Measurements from ENCODE around the gene RAMP1. TPM values are rescaled to one million over a fixed set of nuclear protein-coding genes. Genes with fewer than 3 reads are reported as not detected.
"Not testable (repeated sequence)": the region's sequence is repeated elsewhere in the genome, so short reads cannot be mapped to it uniquely, and the experiment has no call there.

The RAMP1 gene
- total RNA-seq = 2.1 TPM

DNA sequence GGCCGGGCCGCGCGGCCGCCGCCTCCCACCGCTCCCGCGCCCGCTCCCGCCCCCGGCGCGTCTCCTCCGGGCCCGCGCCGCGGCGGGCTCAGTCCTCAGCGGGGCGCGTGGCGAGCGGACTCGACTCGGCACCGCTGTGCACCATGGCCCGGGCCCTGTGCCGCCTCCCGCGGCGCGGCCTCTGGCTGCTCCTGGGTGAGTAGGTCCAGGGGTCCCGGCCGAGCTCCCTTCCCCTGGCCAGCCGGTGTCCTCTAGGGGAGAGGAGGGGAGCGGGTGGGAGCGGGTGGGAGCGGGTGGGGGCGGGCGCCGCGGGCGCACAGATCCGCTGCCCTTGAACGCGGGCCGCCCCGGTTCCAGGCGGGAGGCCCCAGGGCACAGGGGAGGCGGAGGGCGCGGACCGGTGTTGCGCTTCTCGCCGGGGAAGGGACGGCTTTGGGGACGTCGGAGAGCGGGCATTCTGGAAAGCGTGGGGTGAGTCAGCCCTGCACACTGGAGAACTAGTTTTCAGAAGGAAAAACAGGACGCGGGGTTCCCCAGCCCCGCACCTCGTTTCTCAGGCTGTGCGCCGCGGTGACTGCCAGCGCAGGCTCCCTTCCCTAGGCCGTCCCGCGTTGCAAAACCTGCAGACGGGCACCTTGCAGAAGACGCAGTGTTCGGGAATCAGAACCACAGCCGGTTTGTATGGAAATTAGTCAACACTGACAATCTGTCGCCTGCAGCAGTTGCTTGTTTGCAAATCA lies at the start of gene RAMP1:
TSS of gene RAMP1 (plus strand) at position 91 of the 740 bp plus-strand sequence. CDS start at position 144, 53 bp downstream.
- H3K4me1 ChIP-seq (ENCODE audit: insufficient read depth, low read length) = peaks cover 6% of the 10 kb centered on the region
- H3K9me3 ChIP-seq (ENCODE audit: low read depth, low read length) = no peaks in the 10 kb centered on the region
- no peak within 1 kb of the TSS for H3K4me3 ChIP-seq (ENCODE audit: low read length)
- peaks cover 26% of the 10 kb centered on the region for H3K27me3 ChIP-seq (ENCODE audit: insufficient read depth, low read length)

DNA sequence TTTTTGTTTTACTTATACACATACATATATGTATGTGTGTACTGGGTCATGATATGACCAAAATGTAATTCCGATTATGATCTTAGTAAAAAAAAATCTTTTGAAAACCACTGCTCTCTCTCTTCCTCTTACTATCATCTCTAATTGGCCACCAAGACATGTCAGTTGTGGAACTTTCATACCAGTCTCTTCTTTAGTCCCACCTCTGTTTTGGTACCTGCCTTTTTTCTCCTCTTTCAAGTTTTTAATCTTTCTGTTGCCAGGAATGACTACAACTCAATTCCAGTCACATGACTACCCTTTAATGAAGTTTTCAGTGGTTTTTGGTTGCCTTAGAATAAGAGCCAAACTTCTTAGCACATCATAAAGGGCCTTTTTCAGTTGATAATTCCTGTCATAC lies 43.8 kb upstream of the RAMP1 start:
- no peaks in the 10 kb centered on the region for H3K27me3 ChIP-seq (ENCODE audit: insufficient read depth, low read length)
- no peaks in the 10 kb centered on the region for H3K4me1 ChIP-seq (ENCODE audit: insufficient read depth, low read length)
- H3K9me3 ChIP-seq (ENCODE audit: low read depth, low read length) = no peaks in the 10 kb centered on the region
- no peak overlapping the region for H3K4me3 ChIP-seq (ENCODE audit: low read length)

DNA sequence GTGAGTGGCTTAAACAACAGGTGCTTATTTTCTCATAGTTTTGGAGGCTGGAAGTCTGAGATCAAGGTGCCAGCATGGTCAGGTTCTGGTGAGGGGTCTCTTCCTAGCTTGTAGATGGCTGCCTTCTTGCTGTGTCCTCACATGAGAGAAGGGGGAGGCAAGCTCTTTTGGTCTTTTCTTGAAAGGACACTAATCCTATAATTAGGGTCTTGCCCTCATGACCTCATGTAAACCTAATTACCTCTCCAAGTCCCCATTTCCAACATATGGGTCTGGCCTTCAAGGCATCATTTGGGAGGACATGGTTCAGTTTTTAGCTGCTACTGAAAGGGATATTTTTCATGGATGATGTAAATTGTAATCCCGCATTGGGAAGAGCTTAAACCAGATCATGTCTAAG lies 42.9 kb upstream of the RAMP1 start:
- no peaks in the 10 kb centered on the region for H3K27me3 ChIP-seq (ENCODE audit: insufficient read depth, low read length)
- no peaks in the 10 kb centered on the region for H3K9me3 ChIP-seq (ENCODE audit: low read depth, low read length)
- H3K4me3 ChIP-seq (ENCODE audit: low read length) = no peak overlapping the region
- H3K4me1 ChIP-seq (ENCODE audit: insufficient read depth, low read length) = no peaks in the 10 kb centered on the region

- no peak overlapping the region for H3K4me3 ChIP-seq (ENCODE audit: low read length)
- H3K27me3 ChIP-seq (ENCODE audit: insufficient read depth, low read length) = no peaks in the 10 kb centered on the region
- H3K9me3 ChIP-seq (ENCODE audit: low read depth, low read length) = no peaks in the 10 kb centered on the region
- no peaks in the 10 kb centered on the region for H3K4me1 ChIP-seq (ENCODE audit: insufficient read depth, low read length)
These were observed 41.4 kb upstream of the RAMP1 start for GRCh38 chr2:237818066-237818473.

DNA sequence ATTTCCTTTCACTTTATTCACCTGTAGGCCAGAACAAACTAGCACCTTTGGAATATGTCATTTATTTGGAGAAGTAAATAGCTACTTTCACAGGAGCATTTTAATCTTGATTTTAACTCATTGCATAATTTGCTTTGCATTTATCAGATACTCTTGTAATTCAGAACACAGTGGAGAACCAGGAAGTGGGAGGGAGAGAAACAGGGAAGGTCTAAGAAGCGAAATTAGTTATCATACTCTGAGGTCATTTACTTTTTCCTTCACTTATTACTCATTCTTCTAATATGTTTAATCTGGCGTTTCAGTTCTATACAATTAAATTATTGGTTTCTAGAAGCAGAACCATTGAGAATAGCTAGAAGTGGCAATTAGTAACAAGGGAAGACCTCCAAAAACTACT lies 40.2 kb upstream of the RAMP1 start:
- Histone ChIP-seq H3K27me3 (ENCODE audit: insufficient read depth, low read length) (no peaks in the 10 kb centered on the region), H3K4me1 (ENCODE audit: insufficient read depth, low read length) (no peaks in the 10 kb centered on the region), H3K9me3 (ENCODE audit: low read depth, low read length) (no peaks in the 10 kb centered on the region), H3K4me3 (ENCODE audit: low read length) (no peak overlapping the region)

- Histone ChIP-seq H3K4me1 (ENCODE audit: insufficient read depth, low read length) (no peaks in the 10 kb centered on the region), H3K27me3 (ENCODE audit: insufficient read depth, low read length) (no peaks in the 10 kb centered on the region), H3K9me3 (ENCODE audit: low read depth, low read length) (no peaks in the 10 kb centered on the region), H3K4me3 (ENCODE audit: low read length) (no peak overlapping the region)
These were observed 39.0 kb upstream of the RAMP1 start for GRCh38 chr2:237820421-237820820.

DNA sequence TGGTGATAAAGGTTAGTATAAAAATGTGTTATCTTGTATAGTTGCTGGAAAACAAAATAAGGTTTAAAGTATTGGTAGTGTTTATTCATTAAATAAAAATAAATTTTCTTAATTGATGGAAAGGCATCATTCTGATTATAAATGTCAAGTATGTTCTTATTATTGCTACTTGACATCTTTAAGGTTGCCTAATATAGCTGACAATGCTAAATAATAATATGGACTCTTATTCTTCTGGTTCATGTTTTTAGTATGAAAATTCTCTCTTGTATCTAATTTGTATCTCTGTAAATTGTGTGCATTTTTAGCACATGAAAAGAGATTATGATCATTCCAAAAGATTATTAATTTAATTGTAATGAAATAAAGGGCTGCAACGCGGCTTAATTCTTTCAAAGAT lies 35.9 kb upstream of the RAMP1 start:
- Histone ChIP-seq H3K9me3 (ENCODE audit: low read depth, low read length) (no peaks in the 10 kb centered on the region), H3K27me3 (ENCODE audit: insufficient read depth, low read length) (no peaks in the 10 kb centered on the region), H3K4me1 (ENCODE audit: insufficient read depth, low read length) (no peaks in the 10 kb centered on the region), H3K4me3 (ENCODE audit: low read length) (no peak overlapping the region)

DNA sequence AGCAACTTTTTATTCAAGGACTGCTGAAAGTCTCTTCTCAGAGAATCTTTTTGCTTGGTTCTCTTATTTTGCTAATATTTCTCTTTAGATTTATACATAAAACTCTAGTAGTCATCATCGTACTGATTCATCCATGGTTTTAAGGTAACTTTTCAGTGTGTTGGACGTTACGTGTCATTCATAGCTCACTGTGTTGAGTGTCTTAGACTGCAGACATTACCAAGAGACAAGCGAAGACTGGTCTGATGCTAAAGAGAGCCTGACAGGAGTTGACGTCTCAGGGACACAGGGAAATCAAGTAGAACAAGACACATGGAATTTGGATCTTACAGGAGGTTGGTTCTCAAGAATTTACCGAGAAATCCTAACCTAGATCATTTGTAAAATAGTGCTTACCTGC lies 35.3 kb upstream of the RAMP1 start:
- no peaks in the 10 kb centered on the region for H3K4me1 ChIP-seq (ENCODE audit: insufficient read depth, low read length)
- H3K9me3 ChIP-seq (ENCODE audit: low read depth, low read length) = no peaks in the 10 kb centered on the region
- H3K4me3 ChIP-seq (ENCODE audit: low read length) = no peak overlapping the region
- no peaks in the 10 kb centered on the region for H3K27me3 ChIP-seq (ENCODE audit: insufficient read depth, low read length)

DNA sequence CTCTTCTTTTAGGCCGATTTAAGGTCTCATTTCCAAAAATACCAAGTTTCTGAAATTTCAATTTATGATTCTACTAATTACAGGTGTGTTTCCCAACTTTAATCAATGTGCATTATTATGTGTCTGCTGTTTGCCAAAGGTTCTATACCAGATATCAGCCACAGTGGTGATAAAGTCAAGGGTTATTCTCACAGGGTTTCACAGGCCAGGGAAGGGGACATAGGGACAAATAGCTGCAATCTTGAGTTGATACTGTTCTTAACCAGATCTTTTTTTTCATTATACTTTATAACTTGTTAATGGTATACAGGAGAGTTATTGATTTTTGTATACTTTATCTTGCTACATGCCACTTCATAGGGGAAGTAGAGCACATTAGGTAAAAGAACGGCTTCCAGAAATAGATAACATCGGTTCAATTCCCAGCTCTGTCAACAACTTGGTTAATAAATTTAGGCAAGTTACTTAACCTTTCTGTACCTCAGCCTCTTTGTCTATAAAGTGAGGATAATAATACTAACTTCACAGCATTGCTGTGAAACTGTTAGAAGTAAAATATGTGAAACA lies 31.9 kb upstream of the RAMP1 start:
- Histone ChIP-seq H3K27me3 (ENCODE audit: insufficient read depth, low read length) (no peaks in the 10 kb centered on the region), H3K4me1 (ENCODE audit: insufficient read depth, low read length) (no peaks in the 10 kb centered on the region)

GRCh38 chr2:237830522-237830921 lies 28.9 kb upstream of the RAMP1 start:
- Histone ChIP-seq H3K9me3 (ENCODE audit: low read depth, low read length) (no peaks in the 10 kb centered on the region), H3K4me3 (ENCODE audit: low read length) (no peak overlapping the region), H3K4me1 (ENCODE audit: insufficient read depth, low read length) (no peaks in the 10 kb centered on the region), H3K27me3 (ENCODE audit: insufficient read depth, low read length) (no peaks in the 10 kb centered on the region)

More for the DNA sequence above, 31.9 kb upstream of the RAMP1 start:
- Histone ChIP-seq H3K9me3 (ENCODE audit: low read depth, low read length) (no peaks in the 10 kb centered on the region), H3K4me3 (ENCODE audit: low read length) (no peak overlapping the region)

DNA sequence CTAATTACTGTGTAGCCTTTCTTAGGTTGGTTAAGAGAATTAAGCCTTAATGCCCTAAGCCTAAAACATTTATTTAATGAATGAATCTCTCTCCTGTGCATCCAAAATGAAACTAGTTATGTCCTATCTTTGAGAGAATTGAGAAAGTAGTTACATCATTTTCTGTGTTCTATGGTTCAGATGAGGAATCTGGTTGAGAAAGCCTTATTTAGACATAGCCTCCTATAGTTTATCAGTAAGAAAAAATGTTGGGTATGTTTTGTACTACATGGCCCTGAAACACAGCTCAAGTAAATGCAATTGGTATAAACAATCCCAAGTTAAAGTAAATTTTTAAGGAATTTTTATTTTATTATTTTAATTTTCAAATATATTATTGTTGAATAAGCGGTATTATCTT lies 25.9 kb upstream of the RAMP1 start:
- H3K4me3 ChIP-seq (ENCODE audit: low read length) = no peak overlapping the region
- no peaks in the 10 kb centered on the region for H3K27me3 ChIP-seq (ENCODE audit: insufficient read depth, low read length)
- H3K9me3 ChIP-seq (ENCODE audit: low read depth, low read length) = no peaks in the 10 kb centered on the region
- no peaks in the 10 kb centered on the region for H3K4me1 ChIP-seq (ENCODE audit: insufficient read depth, low read length)

DNA sequence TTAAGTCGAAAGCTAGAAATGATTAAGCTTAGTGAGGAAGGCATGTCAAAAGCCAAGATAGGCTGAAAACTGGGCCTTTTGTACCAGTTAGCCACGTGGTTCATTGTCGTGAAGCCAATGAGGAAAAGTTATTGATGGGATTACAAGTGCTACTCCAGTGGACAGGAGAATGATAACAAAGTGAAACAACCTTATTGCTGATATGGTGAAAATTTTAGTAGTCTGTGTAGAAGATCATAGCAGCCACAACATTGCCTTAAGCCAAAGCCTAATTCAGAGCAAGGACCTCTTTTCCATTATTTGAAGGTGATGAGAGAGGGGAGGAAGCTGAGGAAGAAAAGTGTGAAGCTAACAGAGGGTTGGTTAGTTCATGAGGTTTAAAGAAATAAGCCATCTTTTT lies 24.1 kb upstream of the RAMP1 start:
- no peaks in the 10 kb centered on the region for H3K27me3 ChIP-seq (ENCODE audit: insufficient read depth, low read length)
- no peaks in the 10 kb centered on the region for H3K4me1 ChIP-seq (ENCODE audit: insufficient read depth, low read length)
- no peaks in the 10 kb centered on the region for H3K9me3 ChIP-seq (ENCODE audit: low read depth, low read length)
- no peak overlapping the region for H3K4me3 ChIP-seq (ENCODE audit: low read length)

DNA sequence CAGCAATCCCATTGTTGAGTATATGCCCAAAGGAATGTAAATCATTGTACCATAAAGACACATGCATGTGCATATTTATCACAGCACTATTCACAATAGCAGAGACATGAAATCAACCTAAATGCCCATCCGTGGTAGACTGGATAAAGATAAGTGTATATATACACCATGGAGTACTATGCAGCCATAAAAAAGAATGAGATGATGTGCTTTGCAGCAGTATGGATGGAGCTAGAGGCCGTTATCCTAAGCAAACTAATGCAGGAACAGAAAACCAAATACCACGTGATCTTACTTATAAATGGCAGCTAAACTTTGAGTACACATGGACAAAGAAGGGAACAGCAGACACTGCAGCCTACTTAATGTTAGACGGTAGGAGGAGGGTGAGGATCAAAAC lies 18.4 kb upstream of the RAMP1 start:
- H3K27me3 ChIP-seq (ENCODE audit: insufficient read depth, low read length) = no peaks in the 10 kb centered on the region
- no peak overlapping the region for H3K4me3 ChIP-seq (ENCODE audit: low read length)
- no peaks in the 10 kb centered on the region for H3K9me3 ChIP-seq (ENCODE audit: low read depth, low read length)
- H3K4me1 ChIP-seq (ENCODE audit: insufficient read depth, low read length) = no peaks in the 10 kb centered on the region

- not testable (repeated sequence) for H3K4me3 ChIP-seq (ENCODE audit: low read length); H3K4me1 ChIP-seq (ENCODE audit: insufficient read depth, low read length); H3K27me3 ChIP-seq (ENCODE audit: insufficient read depth, low read length); H3K9me3 ChIP-seq (ENCODE audit: low read depth, low read length)
These were observed 10.5 kb upstream of the RAMP1 start for GRCh38 chr2:237848940-237849339.

GRCh38 chr2:237854295-237854694 lies 5.1 kb upstream of the RAMP1 start:
- Histone ChIP-seq H3K9me3 (ENCODE audit: low read depth, low read length) (no peaks in the 10 kb centered on the region), H3K4me3 (ENCODE audit: low read length) (no peak overlapping the region), H3K27me3 (ENCODE audit: insufficient read depth, low read length) (peaks cover 8% of the 10 kb centered on the region), H3K4me1 (ENCODE audit: insufficient read depth, low read length) (no peaks in the 10 kb centered on the region)

GRCh38 chr2:237857791-237858190 lies 1.6 kb upstream of the RAMP1 start:
- Histone ChIP-seq H3K4me3 (ENCODE audit: low read length) (no peak overlapping the region), H3K9me3 (ENCODE audit: low read depth, low read length) (no peaks in the 10 kb centered on the region), H3K4me1 (ENCODE audit: insufficient read depth, low read length) (peaks cover 6% of the 10 kb centered on the region), H3K27me3 (ENCODE audit: insufficient read depth, low read length) (peaks cover 26% of the 10 kb centered on the region)
